ENCODE results near the gene ZNF428.
"Not testable (repeated sequence)": the region's sequence is repeated elsewhere in the genome, so short reads cannot be mapped to it uniquely, and the experiment has no call there.

The ZNF428 gene

GRCh38 chr19:43592800-43593350 lies 26.6 kb downstream of the ZNF428 start:
- no peak for DNase-seq (ENCODE audit: low read depth)

DNA sequence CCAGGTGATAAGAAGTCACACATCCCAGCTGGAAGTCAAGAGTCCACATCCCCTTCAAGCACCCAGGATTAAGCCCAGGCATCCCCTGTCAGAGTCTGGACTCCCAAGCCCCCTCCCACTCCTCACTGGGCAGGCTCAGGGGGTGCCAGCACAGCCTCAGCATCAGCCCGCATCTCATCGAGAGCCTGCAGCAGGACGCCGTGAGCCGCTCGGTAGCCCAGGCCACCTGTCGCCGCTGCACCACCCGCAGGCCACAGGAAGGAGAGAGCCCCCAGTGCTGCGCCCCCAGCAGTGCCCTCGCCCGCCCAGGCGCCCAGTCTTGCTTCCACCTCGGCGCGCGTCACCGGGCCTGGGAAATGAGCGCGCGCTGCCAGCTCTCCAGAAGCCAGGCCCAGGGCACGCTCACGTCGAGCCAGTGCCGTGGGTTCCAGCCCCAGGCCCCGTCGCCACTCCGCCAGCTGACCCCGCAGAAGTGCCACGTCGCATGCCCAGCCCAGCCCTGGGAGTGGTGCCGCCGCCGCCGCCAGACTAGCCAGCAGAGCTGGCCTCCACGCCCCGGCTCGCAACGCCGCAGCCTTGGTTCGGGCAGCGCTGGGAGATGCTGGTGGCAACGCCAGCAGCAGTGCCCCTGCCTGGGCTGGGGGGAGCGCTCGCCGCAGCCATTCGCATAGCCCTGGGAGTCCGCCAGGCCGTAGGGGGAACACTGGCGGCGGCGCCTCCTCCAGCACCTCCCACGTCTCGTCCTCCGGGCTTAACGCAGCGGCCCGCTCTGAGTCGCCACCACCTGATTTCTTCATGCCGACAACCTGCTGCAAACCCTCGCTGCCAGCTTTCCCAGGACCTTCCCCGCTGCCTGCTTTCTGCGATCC lies 27.3 kb downstream of the ZNF428 start:
- DNase-seq (ENCODE audit: low read depth), result no peak

GRCh38 chr19:43589678-43590077 lies 29.8 kb downstream of the ZNF428 start:
- DNase-seq (ENCODE audit: low read depth), result no peak

DNA sequence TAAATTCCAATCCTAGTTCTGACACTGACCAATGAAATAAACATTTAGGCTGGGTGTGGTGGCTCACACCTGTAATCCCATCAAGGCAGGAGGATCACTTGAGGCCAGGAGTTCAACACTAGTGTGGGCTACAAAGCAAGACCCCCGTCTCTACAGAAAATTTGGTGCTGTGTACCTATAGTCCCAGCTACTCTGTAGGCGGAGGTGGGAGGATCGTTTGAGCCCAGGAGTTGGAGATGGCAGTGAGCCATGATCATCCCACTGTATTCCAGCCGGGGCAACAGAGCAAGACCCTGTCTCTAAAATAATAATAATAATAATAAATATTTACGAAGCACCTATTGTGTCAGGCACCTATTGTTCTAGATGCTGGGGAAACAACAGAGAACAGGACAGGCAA lies 30.2 kb downstream of the ZNF428 start:
- no peak for DNase-seq (ENCODE audit: low read depth)

DNA sequence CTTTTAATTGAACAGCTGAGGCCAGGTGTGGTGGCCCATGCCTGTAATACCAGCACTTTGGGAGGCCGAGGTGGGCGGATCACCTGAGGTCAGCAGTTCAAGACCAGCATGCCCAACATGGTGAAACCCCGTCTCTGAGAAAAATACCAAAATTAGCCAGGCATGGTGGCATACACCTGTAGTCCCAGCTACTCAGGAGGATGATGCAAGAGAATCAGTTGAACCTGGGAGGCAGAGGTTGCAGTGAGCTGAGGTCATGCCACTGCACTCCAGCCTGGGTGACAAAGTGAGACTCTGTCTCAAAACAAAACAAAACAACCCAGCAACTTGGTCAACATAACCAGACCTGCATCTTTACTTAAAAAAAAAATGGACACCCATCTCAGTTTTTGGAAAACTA lies 32.4 kb downstream of the ZNF428 start:
- not testable (repeated sequence) for DNase-seq (ENCODE audit: low read depth)

GRCh38 chr19:43586346-43586745 lies 33.1 kb downstream of the ZNF428 start:
- no peak for DNase-seq (ENCODE audit: low read depth)

DNA sequence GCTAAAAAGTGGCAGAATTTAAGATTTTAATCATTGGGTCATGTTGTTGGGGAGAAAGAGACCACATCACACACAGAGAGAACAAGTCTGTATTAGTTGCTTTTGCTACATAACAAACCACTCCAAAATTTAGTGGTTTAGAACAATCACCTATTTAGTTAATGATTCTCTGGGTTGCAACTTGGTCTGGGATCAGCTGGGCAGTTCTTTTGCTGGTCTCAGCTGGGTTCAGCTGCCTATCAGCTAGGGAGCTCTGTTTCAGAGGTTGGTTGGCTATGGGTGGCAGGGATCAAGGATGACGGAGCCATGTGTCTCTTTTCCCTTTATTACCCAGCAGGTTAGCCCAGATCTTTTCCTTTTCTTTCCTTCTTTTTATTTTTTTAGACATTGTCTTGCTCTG lies 34.9 kb downstream of the ZNF428 start:
- DNase-seq (ENCODE audit: low read depth), result no peak

- no peak for DNase-seq (ENCODE audit: low read depth)
Observed at GRCh38 chr19:43582495-43582894, 36.9 kb downstream of the ZNF428 start.

GRCh38 chr19:43581467-43581866 lies 38.0 kb downstream of the ZNF428 start:
- DNase-seq (ENCODE audit: low read depth), result no peak

- DNase-seq (ENCODE audit: low read depth), result no peak
Observed at GRCh38 chr19:43578787-43579186, 40.6 kb downstream of the ZNF428 start.

DNA sequence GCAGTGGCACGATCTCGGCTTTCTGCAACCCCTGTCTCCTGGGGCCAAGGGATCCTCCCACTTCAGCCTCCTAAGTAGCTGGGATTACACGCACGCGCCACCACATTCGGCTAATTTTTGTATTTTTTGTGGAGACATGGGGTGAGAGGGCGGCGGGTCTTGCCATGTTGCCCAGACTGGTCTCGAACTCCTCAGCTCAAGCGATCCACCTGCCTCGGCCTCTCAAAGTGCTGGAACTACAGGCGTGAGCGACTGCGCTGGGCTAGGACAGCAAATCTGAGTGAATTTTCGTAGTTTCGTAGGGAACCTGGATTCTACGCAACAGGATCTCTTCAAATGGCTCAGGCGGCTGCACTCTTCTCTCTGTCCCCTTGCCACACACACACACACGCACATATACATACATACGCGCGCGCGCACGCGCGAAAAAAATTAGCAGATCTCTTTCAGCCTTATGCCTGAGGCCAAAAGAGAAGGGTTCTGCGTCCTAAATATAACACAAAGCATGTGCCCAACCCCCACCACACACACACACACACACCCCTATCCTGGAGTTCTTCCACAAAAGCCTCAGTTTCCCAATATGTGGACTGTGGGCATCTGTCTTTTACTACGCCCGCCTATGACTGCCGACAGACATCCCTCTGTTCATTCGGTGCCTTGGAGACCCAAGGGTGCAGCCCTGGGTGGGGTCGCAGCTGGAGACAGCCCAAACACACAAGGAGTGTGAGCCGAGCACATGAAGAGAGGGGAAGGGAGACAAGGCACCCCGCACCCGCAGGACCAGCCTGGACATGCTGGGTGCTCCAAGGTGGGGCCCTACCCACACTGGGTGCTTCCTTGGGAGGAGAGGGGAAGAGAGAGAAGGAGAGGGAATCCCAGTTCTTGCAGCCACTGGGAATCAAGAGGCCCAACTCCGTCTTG lies 43.2 kb downstream of the ZNF428 start:
- no peak for DNase-seq (ENCODE audit: low read depth)

- DNase-seq (ENCODE audit: low read depth), result peak; percentile 93
Observed at GRCh38 chr19:43575156-43575950, 44.1 kb downstream of the ZNF428 start, which contains the start of the genes PINLYP and XRCC1. Gene PINLYP (plus strand): TSS chr19:43575801. CDS start chr19:43577192, 1,391 bp downstream. Gene XRCC1 (minus strand): TSS chr19:43575527. CDS start chr19:43575458, 69 bp downstream.

- DNase-seq (ENCODE audit: low read depth), result no peak
Observed at GRCh38 chr19:43574424-43575155, 44.8 kb downstream of the ZNF428 start.

DNA sequence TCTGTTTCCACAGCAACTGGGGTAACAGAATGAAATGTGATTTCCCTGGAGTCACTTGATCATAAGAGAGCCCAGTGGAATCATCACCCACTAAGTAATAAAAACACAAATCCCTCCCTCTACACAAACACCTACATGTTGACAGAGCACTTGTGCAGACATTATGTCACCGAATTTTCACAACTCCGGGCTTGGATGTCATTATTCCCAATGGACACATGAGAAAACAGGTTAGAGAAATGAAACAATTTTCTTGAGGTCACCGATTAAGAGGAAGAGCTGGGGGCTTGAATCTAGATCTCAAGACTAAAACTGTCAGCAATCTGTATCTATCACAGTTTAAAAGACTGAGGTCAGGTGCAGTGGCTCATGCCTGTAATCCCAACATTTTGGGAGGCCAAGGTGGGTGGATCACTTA lies 47.2 kb downstream of the ZNF428 start:
- DNase-seq (ENCODE audit: low read depth), result no peak

- no peak for DNase-seq (ENCODE audit: low read depth)
Observed at GRCh38 chr19:43570174-43570791, 49.1 kb downstream of the ZNF428 start.

- no peak for DNase-seq (ENCODE audit: low read depth)
Observed at GRCh38 chr19:43569657-43570056, 49.8 kb downstream of the ZNF428 start.

GRCh38 chr19:43564800-43565199 lies 54.6 kb downstream of the ZNF428 start:
- no peak for DNase-seq (ENCODE audit: low read depth)

DNA sequence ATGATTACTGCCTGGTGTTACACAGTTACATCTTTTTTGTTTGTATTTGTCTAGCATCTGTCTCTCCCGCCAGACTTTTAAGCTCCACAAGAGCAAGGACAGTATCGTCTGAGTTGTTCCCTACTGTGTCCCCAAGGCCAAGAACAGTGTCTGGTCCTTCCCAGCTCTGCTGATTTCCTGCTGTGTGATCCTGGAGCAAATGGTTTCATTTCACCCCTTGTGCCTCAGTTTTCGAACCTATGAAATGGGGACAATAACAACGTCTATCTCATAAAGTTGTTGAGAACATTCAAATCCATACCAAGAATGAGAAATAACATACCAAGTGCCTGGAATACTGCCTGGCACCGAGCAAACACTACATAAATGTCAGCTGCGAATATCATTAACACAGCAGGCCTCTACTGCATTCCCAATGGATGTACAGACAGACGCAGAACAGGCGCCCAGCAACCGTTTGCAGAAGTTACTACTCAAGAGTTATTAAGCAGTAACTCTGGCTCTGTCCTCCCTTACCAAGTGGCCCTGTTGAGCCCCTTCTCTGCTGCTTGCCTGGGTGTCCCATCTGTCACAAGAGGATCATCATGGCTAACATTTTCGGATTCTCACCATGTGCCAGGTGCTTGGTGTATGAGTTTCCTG lies 55.5 kb downstream of the ZNF428 start:
- no peak for DNase-seq (ENCODE audit: low read depth)

GRCh38 chr19:43562698-43563241 lies 56.7 kb downstream of the ZNF428 start:
- peak; percentile 68 for DNase-seq (ENCODE audit: low read depth)
